AG09309 (cell line): Measurements from ENCODE around the gene DNAJC3.
A peak's percentile ranks its signal among the peaks of the same experiment; 100 is the strongest.
"Not testable (repeated sequence)": the region's sequence is repeated elsewhere in the genome, so short reads cannot be mapped to it uniquely, and the experiment has no call there.

Source experiments
- DNase-seq: peaks from one replicate; pipeline ENCODE4 v3.0.0-alpha.2; 2010; ENCODE audit warnings: low read depth
- H3K4me3 ChIP-seq: 2 replicates; pipeline ENCODE4 v1.5.1; 2011; ENCODE audit warnings: mild to moderate bottlenecking, low read depth, low read length, moderate library complexity; ENCODE audit not compliant: control insufficient read depth
- TF ChIP-seq, protein P1 (sequence below): IDR thresholded peaks from 2 replicates; pipeline ENCODE4 v1.5.1; 2011; ENCODE audit warnings: mild to moderate bottlenecking, low read depth, low read length, inconsistent platforms; ENCODE audit not compliant: insufficient read depth, control insufficient read depth; ENCODE audit errors: missing control alignments

Gene DNAJC3

GRCh38 chr13:95710313-95710712 is 33.4 kb downstream of the DNAJC3 start:
- TF ChIP-seq, protein P1, sequence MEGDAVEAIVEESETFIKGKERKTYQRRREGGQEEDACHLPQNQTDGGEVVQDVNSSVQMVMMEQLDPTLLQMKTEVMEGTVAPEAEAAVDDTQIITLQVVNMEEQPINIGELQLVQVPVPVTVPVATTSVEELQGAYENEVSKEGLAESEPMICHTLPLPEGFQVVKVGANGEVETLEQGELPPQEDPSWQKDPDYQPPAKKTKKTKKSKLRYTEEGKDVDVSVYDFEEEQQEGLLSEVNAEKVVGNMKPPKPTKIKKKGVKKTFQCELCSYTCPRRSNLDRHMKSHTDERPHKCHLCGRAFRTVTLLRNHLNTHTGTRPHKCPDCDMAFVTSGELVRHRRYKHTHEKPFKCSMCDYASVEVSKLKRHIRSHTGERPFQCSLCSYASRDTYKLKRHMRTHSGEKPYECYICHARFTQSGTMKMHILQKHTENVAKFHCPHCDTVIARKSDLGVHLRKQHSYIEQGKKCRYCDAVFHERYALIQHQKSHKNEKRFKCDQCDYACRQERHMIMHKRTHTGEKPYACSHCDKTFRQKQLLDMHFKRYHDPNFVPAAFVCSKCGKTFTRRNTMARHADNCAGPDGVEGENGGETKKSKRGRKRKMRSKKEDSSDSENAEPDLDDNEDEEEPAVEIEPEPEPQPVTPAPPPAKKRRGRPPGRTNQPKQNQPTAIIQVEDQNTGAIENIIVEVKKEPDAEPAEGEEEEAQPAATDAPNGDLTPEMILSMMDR = no peak
- DNase-seq = no peak
- H3K4me3 ChIP-seq = no peak overlapping the region

DNA sequence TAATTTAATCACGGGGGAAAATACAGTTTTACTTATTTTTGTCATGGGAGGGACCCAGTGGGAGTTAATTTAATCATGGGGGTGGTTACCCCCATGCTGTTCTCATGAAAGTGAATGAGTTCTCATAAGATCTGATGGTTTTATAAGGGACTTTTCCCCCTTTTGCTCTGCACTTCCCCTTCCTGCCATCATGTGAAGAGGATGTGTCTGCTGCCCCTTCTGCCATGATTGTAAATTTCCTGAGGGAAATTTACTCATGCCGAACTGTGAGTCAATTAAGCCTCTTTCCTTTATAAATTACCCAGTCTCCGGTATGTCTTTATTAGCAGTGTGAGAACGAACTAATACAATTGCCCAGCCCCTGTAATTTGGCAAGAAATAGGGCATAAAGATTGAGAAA is 35.9 kb downstream of the DNAJC3 start:
- not testable (repeated sequence) for DNase-seq

GRCh38 chr13:95713651-95714050 is 36.7 kb downstream of the DNAJC3 start:
- H3K4me3 ChIP-seq = no peak overlapping the region
- DNase-seq = no peak
- TF ChIP-seq, protein P1 = no peak

More for the DNA sequence above, 35.9 kb downstream of the DNAJC3 start:
- H3K4me3 ChIP-seq = not testable (repeated sequence)

DNA sequence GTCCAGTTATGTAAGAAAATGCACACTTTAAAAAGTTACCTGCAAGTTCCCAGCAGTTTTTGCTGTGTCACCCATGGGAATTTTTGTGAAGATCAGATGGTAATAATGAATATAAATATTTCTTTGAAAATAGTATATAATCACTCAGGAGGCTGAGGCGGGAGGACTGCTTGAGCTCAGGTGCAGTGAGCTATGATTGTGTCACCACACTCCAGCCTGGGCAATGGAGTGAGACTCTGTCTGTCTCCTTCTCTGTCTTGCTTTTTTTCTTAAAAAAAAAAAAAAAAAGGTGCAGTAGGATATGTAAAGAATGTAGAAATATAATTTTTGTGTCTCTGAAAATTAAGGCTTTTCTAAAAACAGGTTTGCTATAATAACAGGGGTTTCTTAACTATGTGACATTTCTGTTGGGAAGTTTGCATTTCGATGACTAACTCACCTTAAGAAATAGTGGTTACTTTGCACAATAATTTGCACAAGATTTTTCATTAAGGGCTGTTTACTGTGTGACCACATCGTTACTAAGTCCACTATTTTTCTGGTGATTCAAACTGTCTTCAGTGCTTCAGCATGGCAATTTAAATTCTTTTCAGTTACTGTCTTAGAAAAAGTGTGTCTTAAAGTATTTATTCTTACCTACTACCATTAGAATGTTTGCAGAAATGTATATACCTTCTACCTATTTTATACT is 37.3 kb downstream of the DNAJC3 start:
- H3K4me3 ChIP-seq = no peak overlapping the region
- peak; percentile 84 for DNase-seq
- TF ChIP-seq, protein P1 = no peak

GRCh38 chr13:95716231-95716630 is 39.3 kb downstream of the DNAJC3 start:
- DNase-seq = no peak
- TF ChIP-seq, protein P1 = no peak
- H3K4me3 ChIP-seq = no peak overlapping the region

GRCh38 chr13:95722241-95722640 is 45.3 kb downstream of the DNAJC3 start:
- no peak for DNase-seq
- no peak overlapping the region for H3K4me3 ChIP-seq
- TF ChIP-seq, protein P1 = no peak

- TF ChIP-seq, protein P1 = no peak
- H3K4me3 ChIP-seq = no peak overlapping the region
- no peak for DNase-seq
Observed at GRCh38 chr13:95723438-95723837, 46.5 kb downstream of the DNAJC3 start.
